OCI-LY1 (cell line): Measurements from ENCODE around the gene TMCC1.

Experiments used
- H2AFZ ChIP-seq: fragments of 200-600 bp; sonication (generic), shearing (Covaris generic); 2 replicates; pipeline ENCODE4 v1.6.0; 2014; ENCODE audit warnings: antibody characterized with exemption, mild to moderate bottlenecking, low read length
- H3F3A ChIP-seq: fragments of 200-600 bp; sonication (generic), shearing (Covaris generic); 2 replicates; pipeline ENCODE4 v1.6.0; 2014; ENCODE audit warnings: mild to moderate bottlenecking, antibody characterized with exemption, low read length, moderate library complexity; ENCODE audit not compliant: insufficient read depth
- H3K27ac ChIP-seq: fragments of 200-600 bp; sonication (generic); 2 replicates; pipeline ENCODE4 v1.5.1; 2014; ENCODE audit warnings: low read length, mixed run types, mild to moderate bottlenecking, low read depth; ENCODE audit not compliant: poor library complexity, severe bottlenecking
- H3K27me3 ChIP-seq: fragments of 200-600 bp; sonication (generic); 2 replicates; pipeline ENCODE4 v1.6.0; 2014; ENCODE audit warnings: antibody characterized with exemption, mild to moderate bottlenecking, low read length, moderate library complexity; ENCODE audit not compliant: insufficient read depth
- H3K36me3 ChIP-seq: fragments of 200-600 bp; sonication (generic); 2 replicates; pipeline ENCODE4 v1.6.1; 2014; ENCODE audit warnings: mild to moderate bottlenecking, antibody characterized with exemption, low read length, moderate library complexity, mixed read lengths; ENCODE audit not compliant: insufficient read depth
- H3K4me1 ChIP-seq: fragments of 200-600 bp; sonication (generic); 2 replicates; pipeline ENCODE4 v1.5.1; 2014; ENCODE audit warnings: mild to moderate bottlenecking, low read length, moderate library complexity; ENCODE audit not compliant: insufficient read depth, severe bottlenecking
- H3K4me2 ChIP-seq: fragments of 200-600 bp; sonication (generic), shearing (Covaris generic); 2 replicates; pipeline ENCODE4 v1.6.1; 2014; ENCODE audit warnings: low read length
- H3K4me3 ChIP-seq: fragments of 200-600 bp; sonication (generic); 2 replicates; pipeline ENCODE4 v1.5.1; 2014; ENCODE audit warnings: low read length, low read depth, mild to moderate bottlenecking, mixed read lengths; ENCODE audit not compliant: poor library complexity, severe bottlenecking
- H3K79me2 ChIP-seq: fragments of 200-600 bp; shearing (Covaris generic); 2 replicates; pipeline ENCODE4 v1.6.1; 2016; ENCODE audit warnings: mixed run types, low read length, mixed read lengths; ENCODE audit not compliant: insufficient read depth
- H3K9ac ChIP-seq: fragments of 200-600 bp; sonication (generic), shearing (Covaris generic); 2 replicates; pipeline ENCODE4 v1.6.1; 2014; ENCODE audit warnings: mild to moderate bottlenecking, low read length, mixed read lengths
- H3K9me2 ChIP-seq: fragments of 200-600 bp; sonication (generic), shearing (Covaris generic); 2 replicates; pipeline ENCODE4 v1.6.1; 2014; ENCODE audit warnings: low read depth, mild to moderate bottlenecking, low read length, mixed read lengths
- H3K9me3 ChIP-seq: fragments of 200-600 bp; shearing (Covaris generic); 2 replicates; pipeline ENCODE4 v1.6.1; 2014; ENCODE audit warnings: low read length, mixed read lengths
- H4K20me1 ChIP-seq: fragments of 200-600 bp; sonication (generic), shearing (Covaris generic); 2 replicates; pipeline ENCODE4 v1.6.0; 2016; ENCODE audit warnings: mild to moderate bottlenecking, low read length; ENCODE audit not compliant: insufficient read depth
- CTCF ChIP-seq: fragments of 200-600 bp; sonication (generic), shearing (Covaris generic); IDR thresholded peaks from 2 replicates; pipeline ENCODE4 v1.5.1; 2017; ENCODE audit warnings: mild to moderate bottlenecking, antibody characterized with exemption, low read length, moderate library complexity, mixed read lengths
- EZH2 ChIP-seq: fragments of 200-600 bp; sonication (generic), shearing (Covaris generic); IDR thresholded peaks from 2 replicates; pipeline ENCODE4 v1.8.0; 2017; ENCODE audit warnings: borderline replicate concordance, mixed run types, mild to moderate bottlenecking, antibody characterized with exemption, low read length, moderate library complexity, mixed read lengths

The TMCC1 gene

GRCh38 chr3:129929383-129929782, 35.9 kb upstream of the TMCC1 start:
- TF ChIP-seq CTCF: no peak
- no peak for TF ChIP-seq EZH2
- Histone ChIP-seq H3K9me3 (peaks cover 16% of the 10 kb centered on the region), H3K36me3 (no peaks in the 10 kb centered on the region; the same call in 1 of the 2 replicates)

GRCh38 chr3:129927072-129927471, 33.6 kb upstream of the TMCC1 start:
- Histone ChIP-seq H3K9ac (no peak overlapping the region), H2AFZ (no peak overlapping the region), H3K36me3 (no peaks in the 10 kb centered on the region; the same call in 1 of the 2 replicates), H4K20me1 (no peaks in the 10 kb centered on the region), H3K79me2 (no peaks in the 10 kb centered on the region), H3K9me2 (no peaks in the 10 kb centered on the region), H3K27me3 (no peaks in the 10 kb centered on the region; the same call in 1 of the 2 replicates), H3K4me1 (peaks cover 8% of the 10 kb centered on the region), H3K9me3 (peaks cover 16% of the 10 kb centered on the region), H3K4me2 (peak overlapping the region; percentile 33; the same call in 1 of the 2 replicates), H3F3A (no peaks in the 10 kb centered on the region), H3K4me3 (no peak overlapping the region), H3K27ac (no peak overlapping the region)
- TF ChIP-seq EZH2 (no peak), CTCF (no peak)

More at GRCh38 chr3:129929383-129929782, 35.9 kb upstream of the TMCC1 start:
- H3K4me3 ChIP-seq: no peak overlapping the region
- H3K4me1 ChIP-seq: peaks cover 11% of the 10 kb centered on the region
- H3K9ac ChIP-seq: no peak overlapping the region
- H3K79me2 ChIP-seq: no peaks in the 10 kb centered on the region
- H3K27me3 ChIP-seq: no peaks in the 10 kb centered on the region; the same call in 1 of the 2 replicates
- H3K27ac ChIP-seq: no peak overlapping the region
- no peaks in the 10 kb centered on the region for H3F3A ChIP-seq
- H3K9me2 ChIP-seq: no peaks in the 10 kb centered on the region
- no peak overlapping the region for H3K4me2 ChIP-seq
- no peaks in the 10 kb centered on the region for H4K20me1 ChIP-seq
- H2AFZ ChIP-seq: no peak overlapping the region

- H4K20me1 ChIP-seq: no peaks in the 10 kb centered on the region
- no peak for TF ChIP-seq EZH2
- TF ChIP-seq CTCF: no peak
- H3K4me3 ChIP-seq: no peak overlapping the region
- no peaks in the 10 kb centered on the region for H3K27me3 ChIP-seq
- no peaks in the 10 kb centered on the region for H3F3A ChIP-seq
- no peaks in the 10 kb centered on the region for H3K9me2 ChIP-seq
- H2AFZ ChIP-seq: no peak overlapping the region
- no peak overlapping the region for H3K9ac ChIP-seq
- no peak overlapping the region for H3K4me2 ChIP-seq
- H3K36me3 ChIP-seq: no peaks in the 10 kb centered on the region; the same call in 1 of the 2 replicates
- no peak overlapping the region for H3K27ac ChIP-seq
- no peaks in the 10 kb centered on the region for H3K4me1 ChIP-seq
- H3K79me2 ChIP-seq: no peaks in the 10 kb centered on the region
- peaks cover 20% of the 10 kb centered on the region for H3K9me3 ChIP-seq
These were observed 26.3 kb upstream of the TMCC1 start for GRCh38 chr3:129919806-129920205.
